Right cardiac atrium (tissue), 5 donors: ENCODE results near the gene SIPA1. TPM values are rescaled to one million over a fixed set of nuclear protein-coding genes. Genes with fewer than 3 reads are reported as not detected.
A peak's percentile ranks its signal among the peaks of the same experiment; 100 is the strongest.

Experiments used
- ATAC-seq, 2 donors: fragments of 200-7000 bp; cut with Tn5 transposase; one replicate each; pipeline versions ENCODE4 v1.8.0 to v1.9.1; 2020; ENCODE audit warnings: moderate library complexity in 2 of 2, mild to moderate bottlenecking in 1 of 2
- DNase-seq, 3 donors: peaks; one replicate each; pipeline ENCODE4 v3.0.0-alpha.2; 2020
- H3K27ac ChIP-seq: one replicate; pipeline ENCODE4 v1.5.1; 2013; ENCODE audit warnings: mild to moderate bottlenecking, low read length, control low read depth, moderate library complexity
- H3K27me3 ChIP-seq: one replicate; pipeline ENCODE4 v1.6.1; 2013; ENCODE audit not compliant: control insufficient read depth, insufficient read depth
- H3K4me1 ChIP-seq: one replicate; pipeline ENCODE4 v1.6.1; 2013; ENCODE audit warnings: low read length; ENCODE audit not compliant: control insufficient read depth, insufficient read depth
- H3K4me3 ChIP-seq: one replicate; pipeline ENCODE4 v1.5.1; 2013; ENCODE audit warnings: low read length, control low read depth
- H3K9me3 ChIP-seq: one replicate; pipeline ENCODE4 v1.6.1; 2013; ENCODE audit warnings: low read length; ENCODE audit not compliant: control insufficient read depth
- WGBS: extraction: QIAGEN DNeasy Blood & Tissue Kit; methylation state at CpG from one replicate; pipeline ENCODE4 v1.1.7; 2013; 5-methylcytosine and 5-hydroxymethylcytosine counted together
- intact Hi-C, 4 donors: fragments of 100-400 bp; cut with DNase I; formaldehyde crosslinking; loops; one replicate each; pipeline versions ENCODE4 v1.11.0 to v1.14.0; 2022 to 2023
- polyA plus RNA-seq: library from polyadenylated mRNA; stranded (reverse); fragments of 200-250 nt; gene quantifications from one replicate; pipeline ENCODE4 v1.2.3, GENCODE V29; 2013
- total RNA-seq, 4 donors: library from RNA; stranded (reverse); fragmentation: NEBNext Ultra II Directional; extraction: Animal tissue kit (Norgen Biotek cat#: 25700); gene quantifications; one replicate each; pipeline ENCODE4 v1.2.1, GENCODE V29; 2021
- donor health status: healthy with polysubstance abuse.
- donor health status: DM: no; HTN: yes; CAD: no.
- donor health status: DM: no; HTN: no; CAD: no.
- donor health status: DM: no; HTN: yes; CAD: no; lungs with severe emphysema.
- donor health status: DM: yes; HTN: yes; CAD: no.

Gene SIPA1
- total and polyA plus RNA-seq, 5 donors, result 19.3 to 27.4 (median 25.2) TPM

- peak overlapping the region; percentile 82 for H3K4me3 ChIP-seq
- H3K4me1 ChIP-seq, result peaks cover 11% of the 10 kb centered on the region
- H3K27me3 ChIP-seq, result no peaks in the 10 kb centered on the region
- DNase-seq, result no peak
- ATAC-seq, result no peak
- H3K9me3 ChIP-seq, result no peaks in the 10 kb centered on the region
- peak overlapping the region; percentile 80 for H3K27ac ChIP-seq
- 43% methylated on average over 6 of the region's 6 CpGs for WGBS
- intact Hi-C loops, result loop anchor here in 1 of 4 donors (5.0 kb wide), 1 partner anchor 33 kb away; the partner anchor contains the start of gene EHBP1L1
Observed at GRCh38 chr11:65610404-65610803, 27.5 kb upstream of the SIPA1 start.

- peak; percentile 76 to 89 (median 86) for DNase-seq
- intact Hi-C loops, result loop anchor here in 1 of 4 donors (5.0 kb wide), 1 partner anchor 34 kb away; the partner anchor contains the start of gene EHBP1L1
- Histone ChIP-seq H3K4me1 (peaks cover 11% of the 10 kb centered on the region), H3K9me3 (no peaks in the 10 kb centered on the region), H3K27me3 (no peaks in the 10 kb centered on the region), H3K4me3 (peak overlapping the region; percentile 82), H3K27ac (peak overlapping the region; percentile 80)
- peak in 1 of 2 donors; percentile 22 for ATAC-seq
- WGBS, result 37% methylated on average over 10 of the region's 10 CpGs
Observed at GRCh38 chr11:65611028-65611757, 26.7 kb upstream of the SIPA1 start.

DNA sequence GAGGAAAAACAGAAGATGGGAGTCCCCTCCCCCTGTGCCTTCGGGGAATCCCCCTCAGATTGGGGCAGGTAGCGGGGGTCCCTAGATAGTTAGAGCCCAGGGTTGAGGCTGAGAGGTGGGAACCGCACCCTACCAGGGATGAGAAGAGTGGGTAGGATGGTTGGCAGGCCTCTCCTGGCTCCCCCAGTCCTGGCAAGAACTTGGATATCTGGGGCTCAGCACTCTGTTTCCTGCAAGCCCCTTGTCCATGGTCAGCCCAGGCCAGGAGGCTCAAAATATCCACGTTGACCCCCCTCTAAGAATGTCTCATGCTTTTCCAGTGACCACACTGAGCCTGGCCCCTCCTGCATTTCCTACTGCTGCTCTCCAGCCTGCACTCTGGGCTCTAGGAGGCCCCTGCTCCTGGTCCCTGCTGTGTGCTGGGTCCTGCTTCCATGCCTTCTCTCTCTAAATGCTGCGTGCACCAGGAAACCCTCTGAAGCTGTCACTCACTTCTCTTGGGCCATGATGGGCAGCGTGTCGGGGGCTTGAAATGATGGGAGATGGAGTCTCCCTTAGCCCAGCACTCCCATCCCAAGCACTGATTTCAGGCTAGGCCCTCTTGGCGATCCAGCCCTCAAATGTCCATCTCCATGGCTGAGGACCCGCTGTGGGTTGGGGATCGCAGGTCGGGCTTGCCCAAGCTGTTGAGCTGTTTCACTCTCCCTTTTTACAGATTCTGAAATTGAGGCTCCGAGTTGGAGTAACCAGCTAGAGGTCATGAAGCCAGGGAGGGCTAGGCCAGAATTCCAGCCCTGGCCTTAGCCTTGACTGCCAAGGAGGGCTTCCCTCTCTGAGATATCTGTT is 25.9 kb upstream of the SIPA1 start:
- H3K27ac ChIP-seq, result peak overlapping the region; percentile 80
- DNase-seq, result no peak
- 45% methylated on average over 12 of the region's 12 CpGs for WGBS
- intact Hi-C loops, result loop anchor here in 1 of 4 donors (5.0 kb wide), 1 partner anchor 35 kb away; the partner anchor contains the start of gene EHBP1L1
- no peak for ATAC-seq
- peak overlapping the region; percentile 82 for H3K4me3 ChIP-seq
- H3K27me3 ChIP-seq, result no peaks in the 10 kb centered on the region
- no peaks in the 10 kb centered on the region for H3K9me3 ChIP-seq
- H3K4me1 ChIP-seq, result peaks cover 10% of the 10 kb centered on the region

DNA sequence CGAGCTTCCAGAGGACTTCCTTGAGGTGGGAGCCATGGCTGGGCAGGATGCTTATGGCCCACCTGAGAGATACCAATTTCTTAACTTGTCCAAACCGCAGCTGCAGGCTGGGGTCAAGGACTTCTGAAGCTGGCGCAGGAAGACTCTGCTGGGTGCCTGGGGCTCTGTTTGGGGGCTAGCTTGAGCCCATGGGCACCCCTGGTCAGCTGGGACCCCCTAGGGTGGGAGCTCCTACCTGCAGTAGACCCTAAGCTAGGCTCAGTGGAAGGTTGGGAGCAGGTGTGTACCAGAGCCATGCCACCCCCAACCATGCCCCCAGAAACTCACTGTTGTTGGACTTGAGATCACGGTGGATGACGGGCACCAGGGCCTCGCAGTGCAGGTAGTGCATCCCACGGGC is 25.2 kb upstream of the SIPA1 start:
- ATAC-seq (no peak), DNase-seq (no peak)
- Histone ChIP-seq H3K27ac (peak overlapping the region; percentile 93), H3K4me3 (peak overlapping the region; percentile 82), H3K27me3 (no peaks in the 10 kb centered on the region), H3K9me3 (no peaks in the 10 kb centered on the region), H3K4me1 (peaks cover 6% of the 10 kb centered on the region)
- 50% methylated on average over 7 of the region's 7 CpGs for WGBS
- intact Hi-C loops, result loop anchor here in 1 of 4 donors (5.0 kb wide), 1 partner anchor 35 kb away; the partner anchor contains the start of gene EHBP1L1

DNA sequence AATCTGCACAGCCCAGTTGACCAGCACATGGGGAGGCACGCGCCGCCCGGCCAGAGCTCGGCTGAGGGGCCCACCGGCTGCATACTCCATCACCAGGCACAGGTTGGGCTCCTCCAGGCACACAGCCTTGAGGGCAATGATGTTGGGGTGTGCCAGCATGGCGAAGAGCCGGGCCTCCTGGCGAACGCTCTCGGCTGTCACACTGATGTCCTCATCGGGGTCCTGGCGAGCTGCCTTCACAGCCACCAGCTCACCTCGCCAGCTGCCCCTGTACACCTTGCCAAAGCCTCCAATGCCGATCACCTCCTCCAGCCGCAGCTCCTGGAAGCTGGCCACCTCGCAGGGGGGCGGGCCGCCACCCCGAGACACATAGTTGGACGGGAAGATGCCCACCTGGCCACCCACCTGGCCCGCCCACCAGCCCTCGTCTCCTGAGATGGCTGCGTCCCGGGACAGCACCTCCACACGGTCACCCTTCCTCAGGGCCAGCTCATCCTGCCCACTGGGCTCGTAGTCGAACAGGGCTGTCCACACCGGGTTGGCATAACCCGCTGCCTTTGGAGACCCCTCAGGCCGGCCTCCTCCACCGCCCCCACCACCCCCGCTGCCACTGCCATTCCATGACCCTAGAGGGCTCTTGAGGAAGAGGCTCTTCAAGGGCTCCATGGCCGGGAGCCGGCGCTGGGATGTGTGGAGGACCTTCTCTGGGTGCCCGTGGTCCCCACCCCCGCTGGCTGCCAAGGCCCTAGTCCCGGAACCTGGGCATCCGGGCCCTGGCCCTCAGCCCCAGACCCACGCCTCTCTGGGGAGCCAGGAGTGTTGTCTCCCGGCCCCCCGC is 24.6 kb upstream of the SIPA1 start:
- Histone ChIP-seq H3K27me3 (no peaks in the 10 kb centered on the region), H3K27ac (peak overlapping the region; percentile 93), H3K4me1 (peaks cover 5% of the 10 kb centered on the region), H3K9me3 (no peaks in the 10 kb centered on the region), H3K4me3 (peak overlapping the region; percentile 82)
- peak; percentile 43 to 79 (median 72) for DNase-seq
- intact Hi-C loops, result loop anchor here in 1 of 4 donors (5.0 kb wide), 1 partner anchor 36 kb away; the partner anchor contains the start of gene EHBP1L1
- ATAC-seq, result no peak
- 20% methylated on average over 43 of the region's 43 CpGs for WGBS

DNA sequence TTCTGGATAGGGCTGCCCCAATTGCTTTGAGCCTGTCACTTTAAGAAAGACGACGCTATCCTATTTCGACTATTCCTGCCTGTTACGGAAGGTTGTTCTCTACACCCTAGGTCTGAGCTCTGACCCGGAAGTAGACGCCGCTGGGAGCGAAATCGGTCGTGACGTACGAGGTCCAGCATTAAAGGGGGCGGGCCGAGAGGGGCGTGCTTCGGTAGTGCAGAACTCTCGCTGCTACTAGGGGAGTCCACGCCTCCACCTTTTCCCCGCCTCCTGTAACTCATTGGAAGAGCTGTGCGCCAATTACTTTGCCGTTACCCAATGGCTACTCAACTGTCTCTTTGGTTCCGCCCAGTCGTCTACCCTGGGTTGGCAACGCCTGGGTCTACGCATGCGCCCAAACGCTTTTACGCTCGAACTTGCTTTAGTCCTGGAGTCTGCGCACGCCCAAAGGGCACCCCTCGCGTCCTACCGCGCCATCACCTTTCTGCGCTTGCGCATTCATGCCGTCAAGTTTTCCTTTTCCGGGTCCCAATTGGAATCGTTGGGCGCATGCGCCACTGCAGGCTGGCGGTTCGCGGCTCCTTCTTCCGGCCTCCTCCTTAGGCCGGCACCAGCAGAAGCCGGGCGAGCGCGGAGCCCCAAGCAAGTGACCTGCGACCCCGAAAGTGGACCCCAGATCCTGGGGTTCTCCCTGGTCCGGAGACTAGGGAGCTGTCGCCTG is 22.5 kb upstream of the SIPA1 start, which contains the start of gene PCNX3:
Gene PCNX3 (plus strand): TSS at position 548 of the 721 bp plus-strand sequence. CDS start 536 bp downstream, outside the sequence.
- under 1% methylated on average over 55 of the region's 55 CpGs for WGBS

GRCh38 chr11:65615950-65616574 is 21.8 kb upstream of the SIPA1 start:
- Histone ChIP-seq H3K9me3 (no peaks in the 10 kb centered on the region), H3K27ac (peak overlapping the region; percentile 83), H3K27me3 (no peaks in the 10 kb centered on the region), H3K4me3 (peak overlapping the region; percentile 91), H3K4me1 (peaks cover 3% of the 10 kb centered on the region)
- peak in 1 of 3 donors; percentile 74 for DNase-seq
- WGBS, result under 1% methylated on average over 50 of the region's 50 CpGs
- intact Hi-C loops, result no loop called here
- ATAC-seq, result peak; percentile 0

More for the DNA sequence above, 22.5 kb upstream of the SIPA1 start, which contains the start of gene PCNX3:
- no peaks in the 10 kb centered on the region for H3K27me3 ChIP-seq
- ATAC-seq, result peak; percentile 85 to 90
- H3K4me1 ChIP-seq, result peaks cover 3% of the 10 kb centered on the region
- peak within 1 kb of the TSS; percentile 90 for H3K27ac ChIP-seq
- no peaks in the 10 kb centered on the region for H3K9me3 ChIP-seq
- peak within 1 kb of the TSS; percentile 91 for H3K4me3 ChIP-seq
- intact Hi-C loops, result no loop called here
- DNase-seq, result peak; percentile 100

GRCh38 chr11:65616575-65617001 is 21.3 kb upstream of the SIPA1 start:
- no peaks in the 10 kb centered on the region for H3K27me3 ChIP-seq
- 68% methylated on average over 10 of the region's 10 CpGs for WGBS
- H3K27ac ChIP-seq, result no peak overlapping the region
- no peak for DNase-seq
- peak overlapping the region; percentile 91 for H3K4me3 ChIP-seq
- H3K9me3 ChIP-seq, result no peaks in the 10 kb centered on the region
- intact Hi-C loops, result no loop called here
- H3K4me1 ChIP-seq, result peaks cover 3% of the 10 kb centered on the region
- no peak for ATAC-seq

GRCh38 chr11:65617136-65617850 is 20.6 kb upstream of the SIPA1 start:
- no peak for ATAC-seq
- WGBS, result 90% methylated on average over 17 of the region's 17 CpGs
- Histone ChIP-seq H3K4me3 (no peak overlapping the region), H3K9me3 (no peaks in the 10 kb centered on the region), H3K27ac (no peak overlapping the region), H3K4me1 (peaks cover 3% of the 10 kb centered on the region), H3K27me3 (no peaks in the 10 kb centered on the region)
- intact Hi-C loops, result no loop called here
- DNase-seq, result no peak
